NOMO-1 treated with dmso at 0.1 percent for 144 hours (cell line): ENCODE data around the gene TEKT1.
"Not testable (repeated sequence)": the region's sequence is repeated elsewhere in the genome, so short reads cannot be mapped to it uniquely, and the experiment has no call there.

ENCODE experiments used
- DNase-seq: peaks from one replicate; lab custom pipeline; 2025; ENCODE audit not compliant: unreplicated experiment; lab: John Stamatoyannopoulos, UW

Gene TEKT1

GRCh38 chr17:6816368-6816767 is 15.2 kb downstream of the TEKT1 start:
- DNase-seq, result not testable (repeated sequence)

GRCh38 chr17:6815775-6816174 is 15.8 kb downstream of the TEKT1 start:
- DNase-seq, result no peak

- no peak for DNase-seq
Measured at GRCh38 chr17:6812295-6812694, 19.2 kb downstream of the TEKT1 start.

- DNase-seq, result no peak
Measured at GRCh38 chr17:6811510-6811909, 20.0 kb downstream of the TEKT1 start.

- DNase-seq, result no peak
Measured at GRCh38 chr17:6800422-6801027, 31.0 kb downstream of the TEKT1 start.

GRCh38 chr17:6799738-6800137 is 31.8 kb downstream of the TEKT1 start:
- DNase-seq, result no peak

GRCh38 chr17:6797718-6798351 is 33.7 kb downstream of the TEKT1 start:
- no peak for DNase-seq

- no peak for DNase-seq
Measured at GRCh38 chr17:6796887-6797490, 34.5 kb downstream of the TEKT1 start.

GRCh38 chr17:6796017-6796886 is 35.3 kb downstream of the TEKT1 start:
- no peak for DNase-seq

GRCh38 chr17:6793748-6794493 is 37.6 kb downstream of the TEKT1 start:
- DNase-seq, result no peak

- DNase-seq, result no peak
Measured at GRCh38 chr17:6789146-6789545, 42.4 kb downstream of the TEKT1 start.

- DNase-seq, result no peak
Measured at GRCh38 chr17:6787081-6787693, 44.3 kb downstream of the TEKT1 start.

GRCh38 chr17:6786618-6787017 is 44.9 kb downstream of the TEKT1 start:
- no peak for DNase-seq

GRCh38 chr17:6782244-6782643 is 49.3 kb downstream of the TEKT1 start:
- no peak for DNase-seq

- no peak for DNase-seq
Measured at GRCh38 chr17:6780886-6781285, 50.6 kb downstream of the TEKT1 start.

GRCh38 chr17:6780001-6780400 is 51.5 kb downstream of the TEKT1 start:
- DNase-seq, result no peak

- no peak for DNase-seq
Measured at GRCh38 chr17:6779411-6779810, 52.1 kb downstream of the TEKT1 start.

- no peak for DNase-seq
Measured at GRCh38 chr17:6775871-6776405, 55.6 kb downstream of the TEKT1 start, which contains the start of gene FBXO39. TSS of gene FBXO39 (plus strand) at chr17:6776215. CDS start at chr17:6779869, 3,654 bp downstream.

GRCh38 chr17:6774906-6775305 is 56.6 kb downstream of the TEKT1 start:
- not testable (repeated sequence) for DNase-seq

GRCh38 chr17:6772016-6772415 is 59.5 kb downstream of the TEKT1 start:
- DNase-seq, result no peak
